Ascending aorta (tissue), 2 donors: Measurements from ENCODE around the gene CES2. TPM values are rescaled to one million over a fixed set of nuclear protein-coding genes. Genes with fewer than 3 reads are reported as not detected.

Source experiments
- DNase-seq, 2 donors: peaks; one replicate each; pipeline ENCODE4 v3.0.0-alpha.2; 2019; ENCODE audit warnings: low spot score in 2 of 2
- H3K27ac ChIP-seq, 2 donors: fragments of 200-600 bp; sonication (generic); one replicate each; pipeline ENCODE4 v1.5.1; 2016 to 2017; ENCODE audit warnings: mild to moderate bottlenecking in 1 of 2
- H3K27me3 ChIP-seq: fragments of 200-600 bp; sonication (generic); one replicate; pipeline ENCODE4 v1.5.1; 2017
- H3K36me3 ChIP-seq, 2 donors: fragments of 200-600 bp; sonication (generic); one replicate each; pipeline ENCODE4 v1.5.1; 2016
- H3K4me1 ChIP-seq, 2 donors: fragments of 200-600 bp; sonication (generic); one replicate each; pipeline ENCODE4 v1.5.1; 2016 to 2017; ENCODE audit warnings: mild to moderate bottlenecking in 1 of 2
- H3K4me3 ChIP-seq, 2 donors: fragments of 200-600 bp; sonication (generic); one replicate each; pipeline ENCODE4 v1.5.1; 2016 to 2017; ENCODE audit warnings: mild to moderate bottlenecking in 1 of 2
- H3K9me3 ChIP-seq, 2 donors: fragments of 200-600 bp; sonication (generic); one replicate each; pipeline ENCODE4 v1.5.1; 2016
- intact Hi-C: fragments of 100-400 bp; cut with DNase I; formaldehyde crosslinking; loops from one replicate; pipeline ENCODE4 v1.15.1; 2023
- total RNA-seq: library from RNA; depleted of rRNA; stranded (reverse); fragments of >200 nt; gene quantifications from one replicate; pipeline ENCODE4 v1.1.0, GENCODE V29; 2016
- TF ChIP-seq, protein P1 (sequence below), 3 experiments: fragments of 200-600 bp in 2 of 3; fragments of 450-650 bp in 1 of 3; sonication (generic) in 2 of 3; IDR thresholded peaks; one replicate each; pipeline ENCODE4 v1.5.1; 2016 to 2019; ENCODE audit warnings: antibody characterized with exemption in 3 of 3, mild to moderate bottlenecking in 1 of 3, moderate library complexity in 1 of 3

CES2 gene
- total RNA-seq, 1 donor from 2014 or later = 40.0 TPM

DNA sequence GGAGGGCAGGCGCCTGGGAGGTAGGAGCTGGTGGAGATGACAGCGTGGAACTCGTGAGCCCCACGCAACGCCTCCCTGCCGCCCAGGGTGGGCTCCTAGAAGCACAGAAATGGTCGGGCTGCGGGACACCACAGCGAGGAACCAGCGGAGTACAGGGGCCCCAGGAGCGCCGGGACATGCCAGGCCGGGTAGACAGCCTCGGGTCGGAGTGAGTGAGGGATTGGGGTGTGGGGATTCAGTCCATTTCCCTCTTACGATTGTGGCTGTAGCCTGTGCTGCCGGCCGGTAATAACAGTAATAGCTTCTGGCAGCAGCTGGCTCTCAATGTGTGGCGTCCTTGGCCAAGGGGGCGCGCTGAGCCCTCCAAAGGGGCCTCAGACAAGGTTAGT is 13.5 kb downstream of the CES2 start:
- DNase-seq = no peak
- peak overlapping the region; percentile 56 to 64 for H3K4me3 ChIP-seq
- H3K27ac ChIP-seq = no peak overlapping the region
- no peaks in the 10 kb centered on the region for H3K9me3 ChIP-seq
- no peaks in the 10 kb centered on the region for H3K27me3 ChIP-seq
- peaks cover 0 to 12% of the 10 kb centered on the region in 2 donors for H3K4me1 ChIP-seq
- intact Hi-C loops = no loop called here
- peaks cover under 1 to 1% of the 10 kb centered on the region in 2 donors for H3K36me3 ChIP-seq
- TF ChIP-seq, protein P1, sequence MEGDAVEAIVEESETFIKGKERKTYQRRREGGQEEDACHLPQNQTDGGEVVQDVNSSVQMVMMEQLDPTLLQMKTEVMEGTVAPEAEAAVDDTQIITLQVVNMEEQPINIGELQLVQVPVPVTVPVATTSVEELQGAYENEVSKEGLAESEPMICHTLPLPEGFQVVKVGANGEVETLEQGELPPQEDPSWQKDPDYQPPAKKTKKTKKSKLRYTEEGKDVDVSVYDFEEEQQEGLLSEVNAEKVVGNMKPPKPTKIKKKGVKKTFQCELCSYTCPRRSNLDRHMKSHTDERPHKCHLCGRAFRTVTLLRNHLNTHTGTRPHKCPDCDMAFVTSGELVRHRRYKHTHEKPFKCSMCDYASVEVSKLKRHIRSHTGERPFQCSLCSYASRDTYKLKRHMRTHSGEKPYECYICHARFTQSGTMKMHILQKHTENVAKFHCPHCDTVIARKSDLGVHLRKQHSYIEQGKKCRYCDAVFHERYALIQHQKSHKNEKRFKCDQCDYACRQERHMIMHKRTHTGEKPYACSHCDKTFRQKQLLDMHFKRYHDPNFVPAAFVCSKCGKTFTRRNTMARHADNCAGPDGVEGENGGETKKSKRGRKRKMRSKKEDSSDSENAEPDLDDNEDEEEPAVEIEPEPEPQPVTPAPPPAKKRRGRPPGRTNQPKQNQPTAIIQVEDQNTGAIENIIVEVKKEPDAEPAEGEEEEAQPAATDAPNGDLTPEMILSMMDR (IDR thresholded peaks at IDR 0.05) = no peak

DNA sequence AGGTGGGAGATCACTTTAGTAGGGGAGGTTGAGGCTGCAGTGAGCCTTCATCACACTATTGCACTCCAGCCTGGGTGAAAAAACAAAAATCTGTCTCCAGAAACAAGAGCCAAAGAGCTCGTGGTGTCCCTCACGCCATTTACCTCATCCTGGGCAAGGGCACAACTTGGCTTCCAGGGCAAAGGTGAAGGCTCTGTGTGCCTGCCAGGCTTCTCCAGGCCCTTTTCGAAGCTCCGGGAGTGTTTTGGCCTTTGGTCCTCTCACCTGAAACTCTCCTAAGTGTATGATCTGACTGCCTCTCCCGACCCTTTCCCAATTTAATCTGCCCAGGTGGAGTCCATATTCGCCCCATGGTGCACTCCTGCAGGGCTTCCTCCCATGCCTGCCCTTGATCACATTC is 14.2 kb downstream of the CES2 start:
- intact Hi-C loops = no loop called here
- Histone ChIP-seq H3K27ac (no peak overlapping the region), H3K9me3 (no peaks in the 10 kb centered on the region), H3K4me1 (peaks cover 0 to 12% of the 10 kb centered on the region in 2 donors), H3K36me3 (no peaks in the 10 kb centered on the region), H3K27me3 (no peaks in the 10 kb centered on the region), H3K4me3 (no peak overlapping the region)
- TF ChIP-seq, protein P1 (IDR thresholded peaks at IDR 0.05) = no peak
- no peak for DNase-seq

DNA sequence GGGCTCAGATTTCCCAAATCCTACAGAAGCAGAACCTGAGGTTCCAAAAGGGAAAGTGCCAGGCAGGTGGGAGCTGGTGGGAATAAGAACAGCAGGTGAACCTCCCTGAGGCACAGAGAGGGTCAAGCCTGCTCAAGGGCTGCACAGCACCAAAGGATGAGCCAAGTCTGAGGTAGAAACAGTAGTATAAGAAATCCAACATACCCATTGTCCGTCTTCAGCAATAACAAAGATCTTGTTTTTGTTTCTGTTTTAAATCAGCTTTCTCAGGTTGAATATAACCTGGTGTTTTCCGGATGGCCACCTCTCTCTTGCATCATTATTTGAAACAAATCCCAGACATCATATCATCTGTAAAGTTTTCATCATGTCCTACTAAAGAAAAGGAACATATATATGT is 15.1 kb downstream of the CES2 start:
- no peaks in the 10 kb centered on the region for H3K36me3 ChIP-seq
- DNase-seq = no peak
- no peaks in the 10 kb centered on the region for H3K27me3 ChIP-seq
- no peaks in the 10 kb centered on the region for H3K9me3 ChIP-seq
- H3K4me3 ChIP-seq = no peak overlapping the region
- intact Hi-C loops = no loop called here
- TF ChIP-seq, protein P1 (IDR thresholded peaks at IDR 0.05) = no peak
- no peak overlapping the region for H3K27ac ChIP-seq
- peaks cover 0 to 12% of the 10 kb centered on the region in 2 donors for H3K4me1 ChIP-seq

DNA sequence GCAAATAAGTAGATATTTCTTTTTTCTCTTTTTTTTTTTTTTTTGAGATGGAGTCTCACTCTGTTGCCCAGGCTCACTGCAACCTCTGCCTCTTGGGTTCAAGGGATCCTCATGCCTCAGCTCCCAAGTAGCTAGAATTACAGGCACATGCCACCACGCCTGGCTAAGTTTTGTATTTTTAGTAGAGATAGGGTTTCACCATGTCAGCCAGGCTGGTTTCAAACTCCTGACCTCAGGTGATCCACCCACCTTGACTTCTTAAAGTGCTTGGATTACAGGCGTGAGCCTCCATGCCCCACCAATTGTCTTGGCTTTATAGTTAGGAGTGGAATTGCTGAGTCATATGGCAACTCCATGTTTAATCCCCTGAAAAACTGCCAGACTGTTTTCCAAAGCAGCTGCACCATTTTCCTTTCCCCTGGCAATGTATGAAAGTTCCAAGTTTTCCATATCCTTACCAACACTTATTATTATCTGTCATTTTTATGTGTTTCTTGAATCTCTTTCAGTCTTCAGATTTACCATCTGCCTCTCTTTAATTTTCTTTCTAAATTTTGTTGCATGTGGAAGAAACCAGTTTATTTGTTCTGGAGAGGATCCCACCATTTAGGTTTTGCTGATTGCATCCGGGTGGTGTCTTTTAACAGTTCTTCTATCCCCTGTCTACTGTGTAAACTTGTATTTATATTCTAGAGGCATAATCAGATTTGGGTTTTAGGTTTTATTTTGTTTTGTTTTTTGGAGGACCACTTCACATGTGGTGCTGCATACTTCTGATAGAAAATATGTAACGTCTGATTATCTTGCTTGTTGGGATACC is 15.9 kb downstream of the CES2 start:
- TF ChIP-seq, protein P1 (IDR thresholded peaks at IDR 0.05) = no peak
- no peaks in the 10 kb centered on the region for H3K9me3 ChIP-seq
- no peak overlapping the region for H3K27ac ChIP-seq
- no peaks in the 10 kb centered on the region for H3K27me3 ChIP-seq
- no peak for DNase-seq
- no peaks in the 10 kb centered on the region for H3K36me3 ChIP-seq
- no peak overlapping the region for H3K4me3 ChIP-seq
- intact Hi-C loops = no loop called here
- peaks cover 0 to 12% of the 10 kb centered on the region in 2 donors for H3K4me1 ChIP-seq

DNA sequence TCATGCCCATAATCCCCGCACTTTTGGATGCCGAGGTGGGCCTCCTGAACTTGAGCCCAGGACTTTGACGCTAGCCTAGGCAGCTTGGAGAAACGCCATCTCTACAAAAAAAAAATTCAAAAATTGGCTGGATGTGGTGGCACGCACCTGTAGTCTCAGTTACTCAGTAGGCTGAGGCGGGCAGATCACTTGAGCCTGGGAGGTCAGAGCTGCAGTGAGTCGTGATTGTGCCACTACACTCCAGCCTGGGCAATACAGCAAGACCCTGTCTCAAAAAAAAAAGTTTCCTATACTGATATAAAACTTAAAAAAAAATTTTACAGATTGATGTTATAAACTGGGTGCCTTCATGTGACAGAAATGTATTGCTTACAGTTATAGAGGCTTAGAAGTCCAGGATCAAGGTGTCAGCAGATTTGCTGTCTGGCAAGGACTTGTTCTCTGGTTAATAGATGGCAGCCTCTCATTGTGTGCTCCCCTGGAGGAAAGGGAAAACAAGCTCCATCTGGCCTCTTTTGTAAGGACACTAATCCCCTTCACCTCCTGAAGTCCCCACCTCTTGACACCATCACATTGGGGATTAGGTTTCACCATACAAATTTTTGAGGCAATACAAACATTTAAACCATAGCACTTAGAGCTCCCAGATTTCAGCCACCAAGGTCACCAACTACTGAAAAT is 17.3 kb downstream of the CES2 start:
- Histone ChIP-seq H3K4me1 (peaks cover 0 to 10% of the 10 kb centered on the region in 2 donors), H3K36me3 (no peaks in the 10 kb centered on the region), H3K27ac (no peak overlapping the region), H3K27me3 (no peaks in the 10 kb centered on the region), H3K9me3 (no peaks in the 10 kb centered on the region), H3K4me3 (no peak overlapping the region)
- TF ChIP-seq, protein P1 (IDR thresholded peaks at IDR 0.05) = no peak
- DNase-seq = no peak
- intact Hi-C loops = no loop called here
